ENCODE measurements around the gene PTGIS. TPM values are rescaled to one million over a fixed set of nuclear protein-coding genes. Genes with fewer than 3 reads are reported as not detected.

The PTGIS gene
- total and polyA plus RNA-seq, 2 experiments from 2014 or later = 2.1 to 7.8 TPM

GRCh38 chr20:49570828-49571552 is 3.1 kb upstream of the PTGIS start:
- Histone ChIP-seq H3K36me3 (no peaks in the 10 kb centered on the region), H3K27ac (no peak overlapping the region), H3K4me3 (no peak overlapping the region), H3K4me1 (ENCODE audit: low read depth) (peaks cover 3% of the 10 kb centered on the region), H3K9me3 (ENCODE audit: low read depth) (no peaks in the 10 kb centered on the region), H3K27me3 (no peaks in the 10 kb centered on the region)
- TF ChIP-seq CTCF (IDR thresholded peaks at IDR 0.05; ENCODE audit: low read depth, low read length) = no peak
- peak in 1 of 2 donors; percentile 80 for DNase-seq (ENCODE audit: low read depth in 1 of 2, low spot score in 1 of 2)

DNA sequence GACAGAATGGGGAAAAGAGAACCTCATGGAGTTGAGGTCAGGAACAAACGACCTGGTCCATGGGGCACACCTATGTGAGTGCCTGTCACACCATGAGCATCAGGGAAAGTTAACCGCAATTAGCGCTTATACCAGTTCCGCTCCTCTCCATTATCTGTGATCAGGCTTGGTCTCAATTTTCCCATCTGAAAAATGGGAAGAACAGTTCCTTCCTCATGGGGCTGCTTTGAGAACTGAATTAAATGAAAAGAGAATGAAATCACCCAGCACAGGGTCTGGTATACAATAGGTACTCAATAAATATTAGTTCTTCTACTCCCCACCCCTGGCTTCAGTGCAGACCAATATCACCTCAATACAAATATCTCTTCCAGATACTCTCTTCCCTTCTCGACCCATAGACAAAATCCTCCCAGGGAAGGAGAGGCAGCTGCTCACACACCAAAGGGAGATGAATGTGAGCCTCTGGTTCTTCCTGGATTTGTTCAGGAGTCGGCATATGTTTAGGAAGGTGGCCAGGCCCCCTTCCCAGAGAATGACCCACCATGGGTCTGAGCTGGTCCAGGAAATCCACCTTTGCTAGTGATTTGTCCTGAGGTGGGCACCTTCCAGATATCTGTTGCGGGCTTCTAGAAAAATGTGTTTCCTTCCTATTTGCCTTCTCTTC is 2.4 kb upstream of the PTGIS start:
- Histone ChIP-seq H3K27ac (no peak overlapping the region), H3K27me3 (no peaks in the 10 kb centered on the region), H3K4me1 (ENCODE audit: low read depth) (peaks cover 3% of the 10 kb centered on the region), H3K9me3 (ENCODE audit: low read depth) (no peaks in the 10 kb centered on the region), H3K4me3 (no peak overlapping the region), H3K36me3 (no peaks in the 10 kb centered on the region)
- TF ChIP-seq CTCF (IDR thresholded peaks at IDR 0.05; ENCODE audit: low read depth, low read length) = no peak
- DNase-seq (ENCODE audit: low read depth in 1 of 2, low spot score in 1 of 2) = no peak

- no peaks in the 10 kb centered on the region for H3K9me3 ChIP-seq (ENCODE audit: low read depth)
- peaks cover 3% of the 10 kb centered on the region for H3K4me1 ChIP-seq (ENCODE audit: low read depth)
- H3K27me3 ChIP-seq = no peaks in the 10 kb centered on the region
- TF ChIP-seq CTCF (IDR thresholded peaks at IDR 0.05; ENCODE audit: low read depth, low read length) = peak; percentile 14
- peak in 1 of 2 donors; percentile 76 for DNase-seq (ENCODE audit: low read depth in 1 of 2, low spot score in 1 of 2)
- no peak overlapping the region for H3K4me3 ChIP-seq
- no peaks in the 10 kb centered on the region for H3K36me3 ChIP-seq
- H3K27ac ChIP-seq = no peak overlapping the region
Observed at GRCh38 chr20:49569411-49570115, 1.6 kb upstream of the PTGIS start.

GRCh38 chr20:49568278-49569151 is 578 bp upstream of the PTGIS start:
- no peak overlapping the region for H3K27ac ChIP-seq
- peak overlapping the region; percentile 57 for H3K4me3 ChIP-seq
- peak in 1 of 2 donors; percentile 93 for DNase-seq (ENCODE audit: low read depth in 1 of 2, low spot score in 1 of 2)
- no peak for TF ChIP-seq CTCF (IDR thresholded peaks at IDR 0.05; ENCODE audit: low read depth, low read length)
- no peaks in the 10 kb centered on the region for H3K27me3 ChIP-seq
- H3K9me3 ChIP-seq (ENCODE audit: low read depth) = no peaks in the 10 kb centered on the region
- no peaks in the 10 kb centered on the region for H3K36me3 ChIP-seq
- H3K4me1 ChIP-seq (ENCODE audit: low read depth) = peaks cover 3% of the 10 kb centered on the region
